Lower leg skin (tissue), 3 donors: Measurements from ENCODE around the gene CELA1.

ENCODE experiments used
- CTCF ChIP-seq, 3 donors: fragments of 450-650 bp; IDR thresholded peaks; one replicate each; pipeline ENCODE4 v1.5.1; 2016; ENCODE audit warnings: antibody characterized with exemption in 3 of 3, mild to moderate bottlenecking in 3 of 3, moderate library complexity in 2 of 3
- POLR2A ChIP-seq, 2 donors: fragments of 450-650 bp; IDR thresholded peaks; one replicate each; pipeline ENCODE4 v1.6.1; 2016 to 2017; ENCODE audit warnings: antibody characterized with exemption in 2 of 2, mild to moderate bottlenecking in 1 of 2, moderate library complexity in 1 of 2

GRCh38 chr12:51322452-51322851 is 24.0 kb downstream of the CELA1 start:
- no peak for TF ChIP-seq POLR2A (IDR thresholded peaks at IDR 0.05)
- TF ChIP-seq CTCF (IDR thresholded peaks at IDR 0.05) = no peak
